ENCODE measurements around the gene PACS2. TPM values are rescaled to one million over a fixed set of nuclear protein-coding genes. Genes with fewer than 3 reads are reported as not detected.
"Not testable (repeated sequence)": the region's sequence is repeated elsewhere in the genome, so short reads cannot be mapped to it uniquely, and the experiment has no call there.

PACS2 gene
- total RNA-seq, 2 experiments from 2014 or later = 28.3 to 29.9 TPM

GRCh38 chr14:105333020-105333490 lies 18.5 kb downstream of the PACS2 start:
- CTCF ChIA-PET = no interaction called here
- no peaks in the 10 kb centered on the region for H3K27me3 Mint-ChIP-seq
- H3K9me3 Mint-ChIP-seq = no peaks in the 10 kb centered on the region
- no peak overlapping the region for H3K4me3 Mint-ChIP-seq
- POLR2A ChIA-PET = no interaction called here
- no peak overlapping the region for H3K27ac Mint-ChIP-seq
- peaks cover 24% of the 10 kb centered on the region for H3K4me1 Mint-ChIP-seq
- no peak for DNase-seq
- H3K36me3 Mint-ChIP-seq (ENCODE audit: low read depth) = no peaks in the 10 kb centered on the region

- DNase-seq = no peak
- no peak overlapping the region for H3K4me3 Mint-ChIP-seq
- peaks cover 22% of the 10 kb centered on the region for H3K4me1 Mint-ChIP-seq
- no peak overlapping the region for H3K27ac Mint-ChIP-seq
- H3K27me3 Mint-ChIP-seq = no peaks in the 10 kb centered on the region
- H3K36me3 Mint-ChIP-seq (ENCODE audit: low read depth) = no peaks in the 10 kb centered on the region
- no peaks in the 10 kb centered on the region for H3K9me3 Mint-ChIP-seq
- POLR2A ChIA-PET = interaction anchor here (0.7 kb wide), 1 partner anchor 454 kb away, joined by 3 read pairs; no protein-coding TSS in a partner anchor
- CTCF ChIA-PET = interaction anchor here (1.6 kb wide), 1 partner anchor 37 kb away, joined by 4 read pairs; no protein-coding TSS in a partner anchor
Observed at GRCh38 chr14:105333613-105334364, 19.2 kb downstream of the PACS2 start.

DNA sequence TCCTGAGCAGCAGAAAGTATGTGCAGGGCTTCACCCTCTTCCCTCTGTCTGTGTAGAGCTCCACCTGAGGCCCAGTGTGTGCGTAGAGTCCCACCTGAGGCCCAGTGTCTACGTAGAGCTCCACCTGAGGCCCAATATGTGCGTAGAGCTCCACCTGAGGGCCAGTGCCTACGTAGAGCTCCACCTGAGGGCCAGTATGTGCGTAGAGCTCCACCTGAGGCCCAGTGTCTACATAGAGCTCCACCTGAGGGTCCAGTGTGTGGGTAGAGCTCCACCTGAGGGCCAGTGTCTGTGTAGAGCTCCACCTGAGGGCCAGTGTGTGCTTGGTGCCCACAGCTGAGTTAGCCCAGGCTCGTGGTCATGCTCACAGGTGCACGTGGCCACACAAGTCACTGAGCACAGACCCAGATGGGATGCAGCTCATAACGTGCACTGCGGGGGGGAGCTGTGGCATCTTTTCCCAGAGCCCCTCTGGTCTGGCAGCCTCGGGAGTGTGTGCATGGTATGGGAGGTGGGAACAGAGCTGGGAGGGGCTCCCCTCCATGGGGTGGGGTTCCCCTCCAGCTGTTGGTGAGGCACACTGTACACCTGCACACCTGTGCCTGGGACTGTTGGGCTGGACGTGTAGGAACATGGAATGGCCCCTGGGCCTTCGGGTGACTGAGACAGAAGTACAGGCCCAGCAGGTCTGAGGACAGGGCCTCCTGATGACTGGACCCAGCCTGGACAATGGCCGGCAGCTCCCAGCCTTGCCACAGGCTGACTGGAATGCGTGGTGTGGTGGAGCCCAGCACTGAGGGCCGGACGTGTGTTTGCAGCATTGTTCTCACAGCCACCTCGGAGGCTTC lies 20.1 kb downstream of the PACS2 start:
- Mint-ChIP-seq H3K9me3 (no peaks in the 10 kb centered on the region), H3K4me3 (no peak overlapping the region), H3K27me3 (no peaks in the 10 kb centered on the region), H3K36me3 (ENCODE audit: low read depth) (no peaks in the 10 kb centered on the region), H3K27ac (no peak overlapping the region), H3K4me1 (peaks cover 19% of the 10 kb centered on the region)
- DNase-seq = no peak
- ChIA-PET POLR2A (interaction anchor here (0.7 kb wide), 1 partner anchor 455 kb away, joined by 3 read pairs; no protein-coding TSS in a partner anchor), CTCF (interaction anchor here (1.6 kb wide), 1 partner anchor 37 kb away, joined by 4 read pairs; no protein-coding TSS in a partner anchor)

GRCh38 chr14:105335231-105335542 lies 20.6 kb downstream of the PACS2 start:
- H3K27me3 Mint-ChIP-seq = not testable (repeated sequence)

GRCh38 chr14:105335735-105336476 lies 21.4 kb downstream of the PACS2 start:
- Mint-ChIP-seq H3K27ac (no peak overlapping the region), H3K27me3 (no peaks in the 10 kb centered on the region)

More at GRCh38 chr14:105335231-105335542, 20.6 kb downstream of the PACS2 start:
- H3K27ac Mint-ChIP-seq; POLR2A ChIA-PET; H3K36me3 Mint-ChIP-seq (ENCODE audit: low read depth); H3K9me3 Mint-ChIP-seq; H3K4me3 Mint-ChIP-seq; DNase-seq: not testable (repeated sequence)
- H3K4me1 Mint-ChIP-seq = peaks cover 16% of the 10 kb centered on the region
- CTCF ChIA-PET = interaction anchor here (1.6 kb wide), 1 partner anchor 36 kb away, joined by 4 read pairs; no protein-coding TSS in a partner anchor

DNA sequence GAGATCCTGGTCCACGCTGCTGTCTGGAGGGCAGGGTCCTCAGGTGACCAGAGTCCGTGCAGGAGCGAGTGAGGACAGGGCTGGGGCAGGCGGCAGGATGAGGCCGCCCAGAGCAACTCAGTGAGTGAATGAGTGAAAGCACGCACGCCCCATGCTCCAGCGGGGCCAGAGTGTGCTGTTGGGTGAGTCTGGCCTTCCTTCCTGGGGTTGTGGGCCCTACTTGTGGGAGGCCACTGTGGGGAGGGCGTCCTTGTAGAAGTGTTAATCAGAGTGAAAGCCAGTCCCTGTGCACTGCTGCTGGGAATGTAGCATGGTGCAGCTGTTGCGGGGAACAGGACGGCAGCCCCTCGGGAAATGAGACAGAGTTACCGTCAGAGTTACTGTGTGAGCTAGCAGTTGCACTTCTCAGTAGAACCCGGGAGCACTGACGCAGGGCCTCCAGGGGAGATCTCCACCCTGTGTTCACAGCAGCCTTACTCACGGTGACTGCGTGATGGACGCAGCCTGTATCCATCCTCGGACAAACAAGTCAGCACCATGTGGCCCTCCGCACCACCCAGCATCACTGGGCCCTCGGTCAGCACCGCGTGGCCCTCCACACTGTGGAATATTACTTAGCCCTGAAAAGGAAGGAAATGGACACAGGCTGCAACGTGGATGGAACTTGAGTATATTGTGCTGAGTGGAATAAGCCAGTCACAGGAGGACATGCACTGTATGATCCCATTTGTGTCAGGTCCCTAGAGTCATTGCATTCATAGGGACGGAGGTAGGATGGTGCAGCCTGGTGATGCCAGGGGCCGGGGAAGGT lies 22.1 kb downstream of the PACS2 start:
- H3K9me3 Mint-ChIP-seq = no peaks in the 10 kb centered on the region

More at GRCh38 chr14:105335735-105336476, 21.4 kb downstream of the PACS2 start:
- no peaks in the 10 kb centered on the region for H3K9me3 Mint-ChIP-seq
- POLR2A ChIA-PET = no interaction called here
- H3K4me1 Mint-ChIP-seq = peaks cover 9% of the 10 kb centered on the region
- H3K4me3 Mint-ChIP-seq = no peak overlapping the region
- DNase-seq = no peak
- CTCF ChIA-PET = interaction anchor here (1.6 kb wide), 1 partner anchor 35 kb away, joined by 4 read pairs; no protein-coding TSS in a partner anchor
- H3K36me3 Mint-ChIP-seq (ENCODE audit: low read depth) = no peaks in the 10 kb centered on the region

DNA sequence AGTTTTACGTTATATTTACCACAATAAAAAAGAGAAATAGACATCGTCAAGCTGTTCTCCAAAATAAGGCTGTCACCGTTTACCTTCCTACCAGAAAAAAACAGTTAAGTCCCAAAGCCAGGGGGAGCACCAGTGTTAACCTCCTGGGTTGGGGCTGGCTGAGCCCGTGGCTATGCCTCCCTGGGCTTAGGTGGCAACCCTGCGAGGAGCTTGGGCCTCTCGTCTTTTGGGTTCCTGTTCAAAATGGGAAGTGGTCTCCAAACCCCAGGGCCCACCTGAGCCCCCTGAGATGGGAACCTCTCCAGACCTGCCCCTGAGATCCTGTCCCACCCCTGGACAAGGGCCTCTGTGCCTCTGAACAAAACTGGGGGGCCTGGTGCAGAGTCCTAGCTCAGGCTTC lies 22.9 kb downstream of the PACS2 start:
- H3K4me1 Mint-ChIP-seq = no peaks in the 10 kb centered on the region
- no peak overlapping the region for H3K4me3 Mint-ChIP-seq
- CTCF ChIA-PET = no interaction called here
- POLR2A ChIA-PET = no interaction called here
- H3K27ac Mint-ChIP-seq = no peak overlapping the region
- DNase-seq = no peak
- no peaks in the 10 kb centered on the region for H3K36me3 Mint-ChIP-seq (ENCODE audit: low read depth)
- H3K27me3 Mint-ChIP-seq = no peaks in the 10 kb centered on the region
- H3K9me3 Mint-ChIP-seq = no peaks in the 10 kb centered on the region

More for the DNA sequence above, 22.1 kb downstream of the PACS2 start:
- Mint-ChIP-seq H3K4me1 (peaks cover 3% of the 10 kb centered on the region), H3K36me3 (ENCODE audit: low read depth) (no peaks in the 10 kb centered on the region), H3K27me3 (no peaks in the 10 kb centered on the region), H3K4me3 (no peak overlapping the region), H3K27ac (no peak overlapping the region)
- CTCF ChIA-PET = no interaction called here
- DNase-seq = no peak
- POLR2A ChIA-PET = no interaction called here

GRCh38 chr14:105337966-105338741 lies 23.6 kb downstream of the PACS2 start:
- no peaks in the 10 kb centered on the region for H3K27me3 Mint-ChIP-seq
- ChIA-PET POLR2A (no interaction called here), CTCF (no interaction called here)
- H3K27ac Mint-ChIP-seq = no peak overlapping the region
- H3K9me3 Mint-ChIP-seq = no peaks in the 10 kb centered on the region
- no peak for DNase-seq
- no peaks in the 10 kb centered on the region for H3K36me3 Mint-ChIP-seq (ENCODE audit: low read depth)
- no peaks in the 10 kb centered on the region for H3K4me1 Mint-ChIP-seq
- no peak overlapping the region for H3K4me3 Mint-ChIP-seq

- no peak for DNase-seq
- Mint-ChIP-seq H3K9me3 (peaks cover 6% of the 10 kb centered on the region), H3K4me3 (no peak overlapping the region), H3K27me3 (no peaks in the 10 kb centered on the region), H3K27ac (no peak overlapping the region), H3K4me1 (no peaks in the 10 kb centered on the region), H3K36me3 (ENCODE audit: low read depth) (no peaks in the 10 kb centered on the region)
- ChIA-PET POLR2A (no interaction called here), CTCF (interaction anchor here (2.9 kb wide), 1 partner anchor 11 kb away, joined by 12 read pairs; no protein-coding TSS in a partner anchor)
Observed at GRCh38 chr14:105340821-105341733, 26.5 kb downstream of the PACS2 start.

DNA sequence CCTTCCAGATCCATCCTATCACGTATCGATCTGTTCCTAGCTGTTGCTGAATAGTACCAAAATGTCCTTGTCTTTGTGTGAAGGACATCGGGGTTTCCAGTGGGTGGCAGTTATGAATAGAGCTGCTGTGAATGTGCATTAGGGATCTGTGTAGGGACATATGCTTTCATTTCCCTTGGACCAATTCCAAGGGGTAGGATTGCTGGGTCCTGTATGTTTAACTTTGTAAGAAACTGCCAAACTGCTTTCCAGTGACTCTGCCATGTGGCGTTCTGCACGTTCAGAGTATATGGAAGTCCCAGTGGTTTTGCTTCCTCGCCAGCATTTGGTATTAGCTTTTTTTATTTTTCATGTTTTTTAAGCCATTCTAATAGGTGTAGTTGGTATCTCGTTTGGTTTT lies 28.6 kb downstream of the PACS2 start:
- H3K9me3 Mint-ChIP-seq = peaks cover 6% of the 10 kb centered on the region
- no peak for DNase-seq
- H3K36me3 Mint-ChIP-seq (ENCODE audit: low read depth) = no peaks in the 10 kb centered on the region
- H3K4me3 Mint-ChIP-seq = no peak overlapping the region
- ChIA-PET CTCF (interaction anchor here (0.7 to 2.9 kb wide), 2 partner anchors 9 to 20 kb away, joined by 4 to 12 read pairs; no protein-coding TSS in a partner anchor), POLR2A (no interaction called here)
- H3K27me3 Mint-ChIP-seq = no peaks in the 10 kb centered on the region
- no peaks in the 10 kb centered on the region for H3K4me1 Mint-ChIP-seq
- no peak overlapping the region for H3K27ac Mint-ChIP-seq

DNA sequence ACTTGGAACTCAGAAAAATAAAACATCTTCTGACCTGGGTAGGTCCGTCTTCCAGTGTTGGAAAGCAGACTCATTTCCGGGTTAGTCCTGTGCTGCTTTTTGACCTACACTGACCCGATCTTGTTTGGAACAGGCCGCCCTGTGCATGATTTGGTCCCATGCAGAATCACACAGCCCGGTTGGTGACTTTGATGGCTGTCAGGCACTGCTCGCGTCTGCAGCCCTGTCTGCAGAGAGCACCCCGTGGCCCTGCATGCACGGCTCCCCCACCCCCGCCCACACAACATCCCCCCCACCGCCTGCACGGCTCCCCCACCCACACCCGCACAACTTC lies 31.6 kb downstream of the PACS2 start:
- CTCF ChIA-PET = no interaction called here
- Mint-ChIP-seq H3K36me3 (ENCODE audit: low read depth) (no peaks in the 10 kb centered on the region), H3K27me3 (no peaks in the 10 kb centered on the region), H3K4me3 (no peak overlapping the region), H3K27ac (no peak overlapping the region), H3K4me1 (no peaks in the 10 kb centered on the region), H3K9me3 (peaks cover 6% of the 10 kb centered on the region)
- POLR2A ChIA-PET = no interaction called here
- no peak for DNase-seq

Data from activated CD4-positive, alpha-beta memory T cell treated with anti-CD3 and anti-CD28 coated beads, Interleukin-2, amount 10 ng/mL, durations not matched to agents 7 days and 5 days (primary cell).